ENCODE data around the gene ANAPC1.
A peak's percentile ranks its signal among the peaks of the same experiment; 100 is the strongest.
"Not testable (repeated sequence)": the region's sequence is repeated elsewhere in the genome, so short reads cannot be mapped to it uniquely, and the experiment has no call there.

Gene ANAPC1

DNA sequence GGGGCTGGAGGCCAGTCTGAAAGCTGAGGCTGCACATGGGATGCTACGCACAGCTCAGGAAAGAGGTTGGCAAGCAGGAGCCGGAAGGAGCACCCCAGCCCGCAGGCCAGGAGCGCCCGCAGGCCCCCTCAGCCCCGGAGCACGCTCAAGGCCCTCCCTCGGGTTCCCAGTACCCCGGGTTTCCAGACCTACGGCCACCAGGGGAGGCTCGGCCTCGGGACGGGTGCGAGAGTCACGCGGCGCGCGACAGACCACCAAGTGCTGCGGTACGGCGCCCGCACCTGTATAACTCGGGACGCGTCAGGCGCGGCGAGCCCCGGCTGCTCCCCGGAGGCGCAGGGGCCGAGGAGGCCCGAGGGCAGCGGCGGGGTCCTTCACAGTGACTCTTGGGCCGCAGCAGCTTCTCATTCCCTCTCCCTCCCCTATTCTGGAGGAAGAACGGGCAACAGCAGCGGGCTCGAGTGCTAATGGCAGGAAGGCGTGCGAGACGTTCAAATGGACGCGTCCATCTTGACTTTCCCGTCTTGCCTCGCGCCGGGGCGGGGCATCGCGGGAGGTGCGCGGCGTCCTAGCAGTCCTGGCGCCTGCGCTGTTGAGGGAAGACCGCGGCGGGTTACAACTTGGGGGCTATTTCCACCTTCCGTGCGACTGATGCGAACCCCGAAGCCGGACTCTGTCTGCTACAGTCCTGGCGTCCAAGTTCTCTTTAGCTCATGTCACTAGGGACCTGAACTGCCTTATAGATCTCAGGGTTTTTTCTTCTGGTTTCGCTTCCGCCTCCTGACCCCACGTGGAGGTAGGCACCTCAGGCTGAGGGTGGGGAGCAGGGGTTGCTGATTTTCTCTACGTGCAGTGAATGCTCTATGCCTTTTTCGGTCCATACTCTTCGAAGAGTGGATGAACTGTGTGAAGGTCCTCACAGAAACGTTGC, at the start of gene ANAPC1:
Gene ANAPC1 (minus strand): TSS at position 533 of the 931 bp plus-strand sequence. CDS start 3,368 bp downstream, outside the sequence.
- peak; percentile 93 for DNase-seq (ENCODE audit: low spot score)

GRCh38 chr2:111932841-111933291, 48.9 kb upstream of the ANAPC1 start:
- no peak for DNase-seq (ENCODE audit: low spot score)

DNA sequence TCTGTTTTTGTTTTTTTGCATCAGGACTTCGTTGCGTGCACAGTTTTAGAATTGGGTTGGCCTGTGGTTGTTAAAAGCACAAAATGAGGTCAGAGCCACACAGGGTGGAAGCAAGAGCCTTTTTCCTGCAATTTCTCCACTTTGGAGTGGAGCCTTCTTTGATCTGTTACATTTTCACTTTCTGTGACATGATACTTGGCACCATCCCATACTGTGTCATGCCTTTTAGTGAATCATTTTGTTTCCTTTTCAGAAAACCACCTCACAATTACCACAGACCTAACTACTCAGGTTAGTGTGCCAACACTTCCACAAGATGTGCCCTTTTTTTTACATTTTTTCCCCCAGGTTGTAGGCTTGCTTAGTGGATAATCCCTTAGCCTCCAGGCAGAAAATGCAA, 46.9 kb upstream of the ANAPC1 start:
- DNase-seq (ENCODE audit: low spot score), result no peak

DNA sequence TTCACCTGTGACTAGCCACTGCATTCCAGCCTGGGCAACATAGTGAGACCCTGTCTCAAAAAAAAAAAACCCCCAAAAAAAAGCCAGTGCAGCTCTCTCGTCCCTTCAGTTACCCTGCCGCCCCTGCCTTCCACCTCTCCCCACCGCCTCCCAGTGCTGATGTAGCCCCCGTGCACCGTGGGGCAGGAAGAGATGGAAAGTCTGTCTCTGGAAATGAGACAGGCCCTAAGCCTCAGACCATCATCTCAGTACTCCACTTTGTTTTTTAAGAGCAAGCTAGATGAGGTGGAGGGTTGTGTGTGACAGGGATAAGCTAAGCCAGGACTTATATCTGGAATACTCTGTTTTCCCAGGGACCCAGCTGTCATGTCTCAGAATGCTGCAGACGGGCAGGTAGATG, 46.4 kb upstream of the ANAPC1 start:
- DNase-seq (ENCODE audit: low spot score), result no peak

- DNase-seq (ENCODE audit: low spot score), result no peak
These were observed 43.7 kb upstream of the ANAPC1 start for GRCh38 chr2:111927723-111928122.

GRCh38 chr2:111924617-111925107, 40.7 kb upstream of the ANAPC1 start:
- no peak for DNase-seq (ENCODE audit: low spot score)

DNA sequence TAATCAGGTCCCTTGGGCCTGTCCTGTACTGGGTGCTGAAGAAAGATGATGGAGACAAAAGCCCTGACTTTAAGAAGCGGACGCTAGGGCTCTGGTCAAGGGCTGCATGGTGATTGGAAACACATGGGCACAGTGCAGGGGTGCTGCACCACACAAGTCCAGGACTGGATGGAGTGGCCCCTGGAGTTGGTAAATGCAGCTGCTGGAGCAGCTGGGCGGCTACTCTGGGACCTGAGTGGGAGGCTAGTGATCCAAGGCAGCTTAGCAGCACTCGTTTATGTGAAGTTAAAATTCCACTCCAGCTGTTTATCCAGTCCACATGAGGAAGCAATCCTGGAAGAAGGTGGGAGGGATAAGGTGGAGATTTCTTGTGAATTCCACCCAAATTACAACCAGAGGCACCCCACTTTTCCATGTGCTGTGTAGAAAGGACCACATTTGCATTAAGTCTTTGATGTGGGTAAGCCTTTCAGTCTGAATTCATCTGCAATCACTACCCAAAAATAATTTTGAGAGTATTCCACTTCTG, 39.3 kb upstream of the ANAPC1 start:
- no peak for DNase-seq (ENCODE audit: low spot score)

DNA sequence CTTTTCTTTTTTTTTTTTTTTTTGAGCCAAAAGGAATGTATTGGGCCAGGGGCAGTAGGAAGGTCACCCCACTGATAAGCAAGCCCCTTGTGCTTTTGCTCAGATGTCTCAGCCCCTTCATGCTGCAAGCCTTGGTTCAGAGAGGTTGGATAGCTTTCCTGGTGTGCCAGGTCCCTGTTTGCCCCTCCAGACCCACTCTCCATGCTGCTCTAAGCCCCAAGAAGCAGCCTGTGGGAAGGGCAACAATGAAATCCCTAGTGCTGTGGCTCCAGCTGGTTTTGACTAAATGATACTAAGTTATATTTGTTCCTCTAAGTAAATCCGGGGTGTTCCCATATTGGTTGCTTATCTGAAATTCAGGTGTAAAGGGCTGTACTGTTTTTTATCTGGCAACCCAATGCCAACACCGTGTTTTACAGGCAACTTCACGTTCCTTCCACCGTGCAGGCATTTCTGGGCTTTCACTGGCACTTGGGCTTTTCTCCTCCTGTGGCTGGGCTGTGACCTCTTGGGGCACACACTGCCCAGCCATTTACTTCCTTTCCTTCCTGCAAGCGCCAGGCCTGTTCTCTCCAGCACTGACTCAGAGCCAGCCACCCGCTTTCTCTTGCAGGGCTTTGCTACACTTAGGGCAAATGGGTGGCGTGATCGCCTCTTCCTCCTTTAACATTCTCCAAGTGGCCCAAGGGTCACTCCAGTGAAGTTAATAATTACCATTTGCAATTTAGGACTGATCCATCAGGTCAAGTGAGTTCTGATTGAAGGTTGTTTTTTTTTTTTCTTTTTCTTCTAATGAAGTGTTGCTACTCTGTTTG, 36.0 kb upstream of the ANAPC1 start:
- DNase-seq (ENCODE audit: low spot score), result no peak

DNA sequence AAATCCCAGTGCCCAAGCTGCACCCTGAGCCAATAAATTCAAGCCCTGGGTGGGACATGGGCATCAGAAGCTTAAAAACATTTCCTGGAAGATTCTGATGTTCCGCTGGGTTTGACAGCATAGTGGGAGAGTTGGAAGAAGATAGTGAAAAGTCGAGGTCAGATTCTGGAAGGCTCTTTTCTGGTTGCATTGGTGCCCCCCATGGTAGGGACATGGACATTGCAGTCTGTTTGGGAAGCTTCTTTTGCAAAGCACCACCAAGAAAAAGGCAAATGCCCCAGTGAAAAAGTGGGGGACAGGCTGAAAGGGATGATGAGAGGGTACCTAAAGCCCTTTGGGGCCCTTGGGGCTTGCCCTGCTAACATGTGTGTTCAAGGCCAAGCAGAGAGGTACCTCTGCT, 35.4 kb upstream of the ANAPC1 start:
- peak; percentile 19 for DNase-seq (ENCODE audit: low spot score)

DNA sequence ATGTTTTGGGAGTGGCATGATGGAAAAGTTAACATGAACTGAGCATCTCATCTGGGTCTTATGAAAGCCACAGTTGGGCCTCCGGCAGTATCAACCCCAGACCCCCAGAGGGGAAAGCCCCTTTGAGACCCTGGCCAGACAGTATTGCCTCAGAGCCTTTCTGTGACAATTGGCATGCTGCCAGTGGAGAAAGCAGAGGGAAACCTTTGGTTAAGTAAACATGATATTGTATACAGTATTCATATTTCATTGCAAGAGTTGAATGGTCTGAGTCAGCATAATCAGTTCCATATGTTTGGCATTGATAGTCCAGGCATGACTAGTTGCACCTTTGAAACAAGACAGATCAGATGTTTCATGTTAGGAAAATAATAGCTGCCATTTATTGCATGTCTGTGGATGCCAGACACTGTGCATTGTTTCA, 34.4 kb upstream of the ANAPC1 start:
- no peak for DNase-seq (ENCODE audit: low spot score)

- no peak for DNase-seq (ENCODE audit: low spot score)
These were observed 33.1 kb upstream of the ANAPC1 start for GRCh38 chr2:111917106-111917505.

DNA sequence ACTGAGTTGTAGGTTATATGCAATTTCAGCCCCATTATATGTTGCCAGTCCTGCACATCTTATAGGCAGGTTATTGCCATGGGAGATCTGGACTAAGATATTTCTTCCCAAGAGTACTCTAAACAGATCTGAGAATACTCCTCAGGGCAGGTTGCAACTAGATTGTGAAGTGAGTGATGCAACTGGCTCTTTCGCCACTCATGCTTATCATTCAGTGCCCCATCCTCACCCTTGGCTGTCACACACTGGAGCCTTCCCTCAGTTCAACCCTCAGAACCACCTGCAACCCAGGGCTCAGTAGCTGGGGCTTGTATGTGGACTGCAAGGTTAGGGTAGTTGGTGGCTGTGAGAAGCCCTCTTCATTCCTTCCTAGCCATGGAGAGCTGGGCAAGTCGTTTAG, 28.6 kb upstream of the ANAPC1 start:
- no peak for DNase-seq (ENCODE audit: low spot score)

GRCh38 chr2:111911295-111911977, 27.4 kb upstream of the ANAPC1 start:
- DNase-seq (ENCODE audit: low spot score), result not testable (repeated sequence)

DNA sequence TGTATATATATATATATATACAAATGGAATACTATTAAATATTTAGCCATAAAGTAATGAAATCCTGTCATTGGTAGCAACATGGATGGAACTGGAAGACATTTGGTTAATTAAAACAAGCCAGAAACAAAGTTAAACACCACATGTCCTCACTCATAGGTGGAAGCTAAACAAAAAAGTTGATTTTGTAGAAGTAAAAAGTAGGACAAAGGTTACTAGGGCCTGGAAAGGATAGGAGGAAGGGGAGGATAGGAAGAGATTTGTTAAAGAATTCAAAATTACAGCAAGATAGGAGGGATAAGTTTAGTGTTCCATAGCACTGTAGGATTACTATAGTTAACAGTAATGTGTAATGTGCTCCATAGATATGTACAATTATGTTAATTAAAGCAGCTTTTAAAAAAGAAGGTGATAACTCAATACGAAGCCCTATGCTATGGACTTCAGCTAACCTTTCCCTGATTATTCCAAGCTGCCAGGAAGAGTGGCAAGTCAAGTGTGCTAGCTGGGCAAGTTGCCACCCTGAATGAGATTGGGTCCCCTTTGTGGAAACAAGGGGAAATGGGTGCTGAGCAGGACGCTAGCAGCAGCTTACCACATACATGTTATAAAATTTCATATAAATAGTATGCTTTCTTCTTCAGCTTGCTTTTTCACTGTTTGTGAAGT, 26.8 kb upstream of the ANAPC1 start:
- DNase-seq (ENCODE audit: low spot score), result no peak

GRCh38 chr2:111909997-111910396, 26.0 kb upstream of the ANAPC1 start:
- DNase-seq (ENCODE audit: low spot score), result not testable (repeated sequence)

GRCh38 chr2:111909079-111909478, 25.1 kb upstream of the ANAPC1 start:
- no peak for DNase-seq (ENCODE audit: low spot score)

DNA sequence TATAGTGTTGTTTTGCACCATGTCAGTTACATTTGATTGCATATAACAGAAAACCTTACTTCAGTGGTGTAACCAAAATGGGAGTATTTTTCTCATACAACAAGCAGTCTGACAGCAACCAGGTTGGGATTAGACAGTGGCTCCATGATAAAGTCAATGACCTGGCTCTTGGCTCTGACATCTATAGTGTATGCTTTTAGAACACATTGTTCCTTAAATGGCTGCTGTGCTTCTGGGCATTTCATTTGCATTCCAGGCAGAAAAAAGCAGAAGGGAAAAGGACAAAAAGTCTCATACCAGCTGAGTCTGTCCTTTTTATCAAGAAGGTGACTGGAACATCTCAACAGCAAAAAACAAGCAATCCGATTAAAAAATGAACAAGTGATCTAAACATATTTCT, 24.6 kb upstream of the ANAPC1 start:
- DNase-seq (ENCODE audit: low spot score), result no peak

GRCh38 chr2:111905990-111906735, 22.2 kb upstream of the ANAPC1 start:
- peak; percentile 63 for DNase-seq (ENCODE audit: low spot score)

DNA sequence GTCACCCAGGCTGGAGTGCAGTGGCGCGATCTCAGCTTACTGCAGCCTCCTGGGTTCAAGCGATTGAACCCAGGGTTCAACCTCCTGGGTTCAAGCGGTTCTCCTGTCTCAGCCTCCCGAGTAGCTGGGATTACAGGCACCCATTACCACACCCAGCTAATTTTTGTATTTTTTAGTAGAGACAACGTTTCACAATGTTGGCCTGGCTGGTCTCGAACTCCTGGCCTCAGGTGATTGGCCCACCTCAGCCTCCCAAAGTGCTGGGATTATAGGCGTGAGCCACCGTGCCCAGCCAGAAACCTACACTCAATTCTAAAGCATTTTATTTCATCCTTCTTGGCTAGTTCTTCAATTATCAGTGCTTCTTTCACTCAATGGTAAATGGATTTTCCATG, 21.5 kb upstream of the ANAPC1 start:
- not testable (repeated sequence) for DNase-seq (ENCODE audit: low spot score)

- DNase-seq (ENCODE audit: low spot score), result no peak
These were observed 20.9 kb upstream of the ANAPC1 start for GRCh38 chr2:111904726-111905474.
